Measurements from ENCODE around the gene PKD2.

The PKD2 gene

DNA sequence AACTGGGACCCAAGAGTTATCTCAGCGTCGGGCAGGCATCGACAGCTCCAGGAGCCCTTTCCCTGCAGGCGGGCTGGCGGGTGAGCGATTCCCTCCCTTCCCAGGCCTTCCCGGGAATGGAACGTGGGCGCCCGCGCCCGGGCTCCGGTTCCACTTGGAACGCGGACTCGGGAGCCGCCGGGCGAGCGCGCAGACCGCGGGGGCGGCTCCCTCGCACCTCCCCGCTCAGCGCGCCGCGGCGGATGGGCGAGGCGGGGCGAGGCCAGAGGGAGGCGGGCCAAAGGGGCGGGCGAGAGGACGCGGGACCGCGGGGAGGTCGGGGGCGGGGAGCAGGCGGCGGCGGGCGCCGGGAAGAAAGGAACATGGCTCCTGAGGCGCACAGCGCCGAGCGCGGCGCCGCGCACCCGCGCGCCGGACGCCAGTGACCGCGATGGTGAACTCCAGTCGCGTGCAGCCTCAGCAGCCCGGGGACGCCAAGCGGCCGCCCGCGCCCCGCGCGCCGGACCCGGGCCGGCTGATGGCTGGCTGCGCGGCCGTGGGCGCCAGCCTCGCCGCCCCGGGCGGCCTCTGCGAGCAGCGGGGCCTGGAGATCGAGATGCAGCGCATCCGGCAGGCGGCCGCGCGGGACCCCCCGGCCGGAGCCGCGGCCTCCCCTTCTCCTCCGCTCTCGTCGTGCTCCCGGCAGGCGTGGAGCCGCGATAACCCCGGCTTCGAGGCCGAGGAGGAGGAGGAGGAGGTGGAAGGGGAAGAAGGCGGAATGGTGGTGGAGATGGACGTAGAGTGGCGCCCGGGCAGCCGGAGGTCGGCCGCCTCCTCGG is at the start of gene PKD2:
Gene PKD2 (plus strand): TSS at position 332 of the 818 bp plus-strand sequence. CDS start 99 bp downstream, at position 431.
- peak; percentile 82 to 90 for DNase-seq
- TF ChIP-seq POLR2A (IDR thresholded peaks at IDR 0.05; ENCODE audit: low read length) (peak; percentile 62), GATA1 (IDR thresholded peaks at IDR 0.05; ENCODE audit: low read depth, low read length) (no peak)

DNA sequence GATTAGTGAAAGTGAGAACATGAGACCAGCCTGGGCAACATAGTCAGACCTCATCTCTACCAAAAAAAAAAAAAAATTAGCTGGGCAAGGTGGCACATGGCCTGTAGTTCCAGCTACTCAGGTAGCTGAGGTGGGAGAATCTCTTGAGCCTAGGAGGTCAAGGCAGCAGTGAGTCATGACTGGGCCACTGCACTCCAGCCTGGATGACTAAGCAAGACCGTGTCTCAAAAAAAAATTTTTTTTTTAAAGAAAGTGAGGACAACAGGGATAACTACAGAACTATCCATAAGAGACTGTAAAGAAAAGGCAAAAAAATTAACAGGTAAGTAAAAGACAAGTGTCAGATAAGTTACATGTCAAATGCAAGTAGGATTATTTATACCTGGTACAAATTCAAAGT is 45.4 kb upstream of the PKD2 start:
- DNase-seq, result peak in 1 of 2 experiments; percentile 56
- TF ChIP-seq GATA1 (IDR thresholded peaks at IDR 0.05; ENCODE audit: low read depth, low read length) (no peak), POLR2A (IDR thresholded peaks at IDR 0.05; ENCODE audit: low read length) (no peak)

DNA sequence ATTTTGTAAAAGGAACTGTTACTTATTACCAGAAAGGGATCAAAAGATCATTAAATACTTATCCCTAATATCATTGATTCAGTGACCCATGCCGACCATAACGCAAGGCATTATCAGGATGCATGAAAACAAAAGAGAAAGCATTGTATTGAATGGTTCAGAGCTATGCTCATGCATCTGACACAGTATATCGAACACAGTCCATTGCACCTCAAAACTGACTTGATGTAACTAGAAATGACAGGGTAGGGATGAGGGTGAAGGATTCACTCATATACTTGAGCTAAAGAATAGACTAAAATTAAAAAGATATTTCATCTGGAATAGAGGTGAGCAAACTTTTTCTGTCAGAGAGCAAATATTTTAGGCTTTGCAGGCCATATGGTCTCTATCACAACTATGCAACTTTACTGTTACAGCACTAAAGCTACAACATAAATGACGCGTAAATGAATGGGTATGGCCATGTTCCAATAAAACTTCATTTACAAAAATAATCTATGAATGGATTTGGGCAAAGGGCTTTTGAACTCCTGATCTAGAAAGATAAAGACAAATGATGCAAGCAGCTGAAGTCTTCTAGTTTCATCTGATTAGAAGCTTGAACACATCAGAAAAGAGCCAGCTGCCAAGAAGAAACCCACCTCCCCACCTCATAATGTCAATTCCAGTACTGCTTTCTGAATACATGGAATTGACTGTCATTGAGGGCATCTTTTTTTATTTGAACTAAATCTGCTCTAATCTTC is 44.9 kb upstream of the PKD2 start:
- peak; percentile 6 to 40 for DNase-seq
- TF ChIP-seq POLR2A (IDR thresholded peaks at IDR 0.05; ENCODE audit: low read length) (no peak), GATA1 (IDR thresholded peaks at IDR 0.05; ENCODE audit: low read depth, low read length) (no peak)

DNA sequence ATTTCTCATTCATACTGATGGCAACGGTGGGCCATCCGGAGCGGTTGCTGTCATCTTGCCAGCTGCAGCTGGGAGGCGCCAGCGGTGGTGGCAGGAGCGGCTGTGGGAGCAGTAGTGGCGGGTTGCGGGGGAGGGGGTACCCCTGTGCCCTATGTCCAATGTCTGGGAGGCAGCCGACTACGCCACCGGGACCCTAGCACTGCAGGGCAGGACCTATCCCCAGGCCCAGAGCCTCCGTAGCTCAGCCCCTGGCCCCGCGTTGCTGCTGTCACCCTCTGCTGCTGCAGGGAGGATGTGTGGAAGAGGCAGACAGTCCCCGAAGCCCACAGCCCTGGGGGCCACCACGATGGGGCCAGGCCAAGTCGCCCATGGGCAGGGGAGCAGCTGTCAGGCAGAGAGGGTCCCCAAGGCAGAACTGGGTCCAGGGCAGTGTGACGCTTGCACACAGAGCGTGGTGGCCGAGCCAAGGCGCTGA is 41.9 kb upstream of the PKD2 start:
- no peak for TF ChIP-seq GATA1 (IDR thresholded peaks at IDR 0.05; ENCODE audit: low read depth, low read length)
- no peak for TF ChIP-seq POLR2A (IDR thresholded peaks at IDR 0.05; ENCODE audit: low read length)

DNA sequence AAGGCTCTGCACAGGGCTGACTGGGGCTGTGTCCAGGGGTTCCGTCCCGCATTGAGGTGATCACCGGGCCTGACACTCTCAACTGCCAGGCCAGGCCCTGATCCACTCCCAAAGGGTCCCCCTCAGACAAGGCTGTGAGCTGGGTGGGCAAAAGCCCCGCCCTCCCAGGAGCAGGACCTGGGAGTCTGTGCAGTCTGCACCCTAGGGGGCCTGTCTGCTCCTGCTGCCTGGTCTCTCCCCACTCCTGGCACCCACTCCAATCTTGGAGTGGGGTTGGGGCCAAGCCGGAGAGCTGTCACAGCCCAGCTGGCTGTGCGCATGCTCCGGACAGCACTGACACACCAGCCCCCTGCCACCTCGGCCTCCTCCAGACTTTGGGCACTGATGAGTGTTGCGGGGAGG is 41.3 kb upstream of the PKD2 start:
- no peak for DNase-seq
- no peak for TF ChIP-seq POLR2A (IDR thresholded peaks at IDR 0.05; ENCODE audit: low read length)
- no peak for TF ChIP-seq GATA1 (IDR thresholded peaks at IDR 0.05; ENCODE audit: low read depth, low read length)

More for the DNA sequence above, 41.9 kb upstream of the PKD2 start:
- DNase-seq, result no peak

DNA sequence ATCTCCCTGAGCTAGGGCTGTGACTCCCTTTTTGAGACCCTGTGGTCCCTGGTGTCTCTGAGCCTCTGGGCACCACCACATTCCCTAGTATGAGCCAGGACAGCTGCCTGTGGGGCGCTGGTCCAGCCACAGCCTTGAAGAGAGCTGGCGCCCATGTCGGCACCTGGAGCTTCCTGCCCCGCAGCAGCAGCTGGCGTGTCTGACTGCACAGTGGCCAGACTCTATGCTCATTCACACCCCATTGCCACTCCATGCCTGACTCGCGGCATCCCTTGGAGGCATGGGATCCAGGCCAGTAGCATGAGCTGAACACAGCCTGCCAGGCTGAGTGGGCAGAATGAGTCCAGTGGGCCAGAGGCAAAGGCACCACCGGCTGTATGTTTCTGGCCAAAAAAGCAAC is 40.2 kb upstream of the PKD2 start:
- no peak for DNase-seq
- TF ChIP-seq GATA1 (IDR thresholded peaks at IDR 0.05; ENCODE audit: low read depth, low read length), result no peak
- TF ChIP-seq POLR2A (IDR thresholded peaks at IDR 0.05; ENCODE audit: low read length), result no peak

DNA sequence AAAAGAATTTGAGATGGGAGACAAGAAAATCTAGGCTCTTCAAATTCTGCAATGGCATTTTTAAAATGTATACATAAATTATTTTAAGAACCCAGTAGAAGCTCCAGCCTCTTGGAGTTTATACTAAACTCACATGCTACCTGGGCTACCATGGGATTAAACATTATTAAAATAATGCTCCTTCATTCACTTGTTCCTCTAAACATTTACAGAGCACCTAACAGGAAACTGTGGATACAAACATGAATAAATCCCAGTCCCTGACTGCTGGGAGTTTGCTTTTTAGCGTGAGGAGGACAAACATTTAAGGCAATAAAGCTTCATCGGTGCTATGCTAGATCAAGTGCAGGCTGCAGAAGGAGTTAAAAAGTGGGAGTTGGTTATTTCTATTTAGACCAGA is 37.3 kb upstream of the PKD2 start:
- DNase-seq, result no peak
- TF ChIP-seq GATA1 (IDR thresholded peaks at IDR 0.05; ENCODE audit: low read depth, low read length) (no peak), POLR2A (IDR thresholded peaks at IDR 0.05; ENCODE audit: low read length) (no peak)

DNA sequence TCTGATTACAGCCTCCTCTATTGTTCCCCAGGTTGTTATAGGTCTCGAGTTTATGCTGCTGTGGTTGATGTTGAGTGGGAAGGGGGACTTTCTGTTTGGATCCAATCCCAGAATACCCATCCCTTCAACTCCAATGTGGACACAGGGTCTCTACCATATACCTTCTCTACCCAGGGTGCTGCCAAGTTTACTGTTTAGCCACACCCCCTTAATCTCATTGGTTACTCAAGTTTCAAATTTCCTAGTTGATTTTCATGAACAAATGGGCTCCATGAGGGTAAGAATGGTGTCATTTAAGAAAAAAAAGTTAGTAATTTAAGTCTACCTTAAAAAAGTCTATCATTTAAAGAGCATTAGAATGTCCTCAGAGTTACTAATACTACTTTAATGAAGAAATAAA is 35.6 kb upstream of the PKD2 start:
- DNase-seq, result no peak
- TF ChIP-seq GATA1 (IDR thresholded peaks at IDR 0.05; ENCODE audit: low read depth, low read length) (no peak), POLR2A (IDR thresholded peaks at IDR 0.05; ENCODE audit: low read length) (no peak)

DNA sequence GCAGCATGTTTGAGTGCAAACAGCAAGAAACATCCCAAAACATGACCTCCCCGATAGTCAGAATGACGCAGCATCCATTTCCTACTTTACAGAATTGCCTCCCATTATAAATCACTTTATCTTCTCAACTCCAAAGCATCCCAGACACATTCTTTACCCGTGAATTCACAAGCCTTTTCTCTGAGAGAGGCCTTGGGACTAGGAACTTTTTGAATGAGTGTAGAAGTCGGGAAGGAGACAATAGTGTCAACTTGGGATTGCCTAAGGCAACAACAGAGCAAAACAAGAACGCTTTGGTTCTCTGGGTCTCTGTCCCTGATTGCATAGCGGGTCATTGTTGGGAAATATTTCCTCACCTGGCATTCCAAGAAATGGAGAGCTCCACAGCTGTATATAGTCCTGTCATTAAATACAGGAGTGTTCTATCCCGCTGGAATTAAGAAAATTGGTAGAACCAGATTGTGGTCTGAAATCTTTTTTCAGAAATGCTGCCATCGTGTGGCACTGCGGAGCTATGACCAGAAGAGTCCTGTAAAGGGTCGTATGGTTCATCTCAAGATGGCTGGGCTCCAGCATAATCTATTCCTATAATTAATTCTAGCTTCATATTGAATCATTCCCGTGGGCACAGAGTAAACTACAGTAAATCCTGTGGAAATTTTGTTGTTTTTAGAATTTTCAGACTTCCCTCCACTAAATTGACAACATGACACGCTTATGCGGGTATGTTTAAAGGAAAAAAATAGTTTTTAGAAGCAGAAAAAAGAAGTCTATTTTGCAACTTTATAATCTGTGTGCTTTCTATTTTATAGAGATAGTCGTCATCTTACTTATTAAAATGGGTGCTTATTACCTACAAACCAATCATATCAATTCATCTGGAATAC is 33.9 kb upstream of the PKD2 start:
- TF ChIP-seq POLR2A (IDR thresholded peaks at IDR 0.05; ENCODE audit: low read length) (no peak), GATA1 (IDR thresholded peaks at IDR 0.05; ENCODE audit: low read depth, low read length) (no peak)
- peak; percentile 41 to 62 for DNase-seq

DNA sequence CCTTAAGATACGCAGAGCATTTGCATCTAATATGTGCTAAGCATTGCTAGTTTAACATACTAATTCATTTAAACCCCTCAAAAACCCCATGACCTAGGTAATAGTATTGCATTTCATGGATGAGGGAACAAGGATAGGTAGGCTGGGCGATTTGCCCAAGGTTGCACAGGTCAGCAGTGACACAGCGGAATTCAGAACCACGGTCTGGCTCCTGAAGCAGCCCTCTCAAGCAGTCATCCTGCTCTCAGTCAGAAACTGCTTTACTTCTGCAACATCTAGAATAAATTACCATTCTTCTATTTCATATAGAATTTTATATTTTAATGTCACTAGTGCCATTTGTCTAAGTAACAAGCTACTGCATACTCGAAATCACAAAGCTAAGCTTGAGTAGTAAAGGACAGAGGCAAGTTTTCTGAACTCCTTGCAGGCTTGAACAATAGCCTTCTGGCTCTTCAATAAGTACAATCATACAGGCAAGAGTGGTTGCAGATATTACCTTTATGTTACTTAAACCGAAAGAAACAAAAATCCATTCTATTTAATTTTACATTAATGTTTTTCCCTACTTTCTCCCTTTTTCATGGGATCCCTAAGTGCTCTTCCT is 32.5 kb upstream of the PKD2 start:
- peak in 1 of 2 experiments; percentile 13 for DNase-seq
- no peak for TF ChIP-seq POLR2A (IDR thresholded peaks at IDR 0.05; ENCODE audit: low read length)
- TF ChIP-seq GATA1 (IDR thresholded peaks at IDR 0.05; ENCODE audit: low read depth, low read length), result no peak

DNA sequence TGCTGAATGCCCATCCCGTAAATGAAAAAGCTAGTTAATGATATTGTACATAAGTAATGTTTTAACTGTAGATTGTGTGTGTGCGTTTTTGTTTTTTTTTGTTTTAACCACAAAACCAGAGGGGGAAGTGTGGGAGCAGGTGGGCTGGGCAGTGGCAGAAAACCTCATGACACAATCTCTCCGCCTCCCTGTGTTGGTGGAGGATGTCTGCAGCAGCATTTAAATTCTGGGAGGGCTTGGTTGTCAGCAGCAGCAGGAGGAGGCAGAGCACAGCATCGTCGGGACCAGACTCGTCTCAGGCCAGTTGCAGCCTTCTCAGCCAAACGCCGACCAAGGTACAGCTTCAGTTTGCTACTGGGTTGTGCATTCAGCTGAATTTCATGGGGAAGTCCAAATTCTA is 32.0 kb upstream of the PKD2 start, which contains the start of gene SPP1:
Gene SPP1 (plus strand): TSS at position 249 of the 400 bp plus-strand sequence. CDS start 1,182 bp downstream, outside the sequence.
- no peak for DNase-seq
- TF ChIP-seq POLR2A (IDR thresholded peaks at IDR 0.05; ENCODE audit: low read length) (no peak), GATA1 (IDR thresholded peaks at IDR 0.05; ENCODE audit: low read depth, low read length) (no peak)

DNA sequence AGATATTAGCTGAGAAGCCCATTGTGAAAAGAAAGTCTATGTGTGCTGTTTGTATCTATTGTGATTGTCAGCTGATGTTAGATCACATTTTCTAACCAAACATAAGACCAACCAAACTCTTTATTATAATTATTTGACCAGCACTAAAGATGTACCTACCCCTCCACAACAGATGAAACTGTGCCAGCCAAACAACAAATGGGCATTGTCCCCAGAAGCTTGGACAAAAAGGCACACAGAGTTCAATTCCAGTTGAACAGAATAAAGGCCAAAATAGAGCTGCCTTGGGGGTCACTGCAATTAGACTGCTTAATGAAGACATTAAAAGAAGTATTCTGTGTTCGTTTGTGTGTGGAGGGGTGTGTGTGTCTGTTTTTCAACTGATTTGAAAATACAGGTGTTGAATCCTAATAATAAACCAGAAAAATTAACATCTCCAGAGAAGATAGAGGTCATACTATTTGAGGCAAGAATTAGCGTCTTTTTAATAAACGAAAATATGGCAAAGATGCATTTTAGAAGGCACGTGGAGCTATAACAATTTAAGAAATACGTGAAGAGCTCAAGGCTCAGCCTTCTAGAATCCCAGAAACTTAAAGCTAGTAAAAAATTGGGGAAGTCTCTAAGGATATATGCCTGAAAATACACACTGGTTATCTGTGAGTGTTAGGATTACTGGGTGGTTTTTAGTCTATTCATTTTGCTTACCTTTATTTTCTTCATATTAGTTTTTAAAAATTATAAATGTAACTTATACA is 29.7 kb upstream of the PKD2 start:
- no peak for DNase-seq
- TF ChIP-seq GATA1 (IDR thresholded peaks at IDR 0.05; ENCODE audit: low read depth, low read length), result no peak
- no peak for TF ChIP-seq POLR2A (IDR thresholded peaks at IDR 0.05; ENCODE audit: low read length)

All from erythroblast (primary cell).